HUDEP-2 (cell line): ENCODE results near the gene NCAN.
"Not testable (repeated sequence)": the region's sequence is repeated elsewhere in the genome, so short reads cannot be mapped to it uniquely, and the experiment has no call there.

Experiments used
- DNase-seq, 76 experiments: peaks; one replicate each; lab custom pipeline; 2025; ENCODE audit not compliant: unreplicated experiment in 76 of 76; lab: John Stamatoyannopoulos, UW

NCAN gene

DNA sequence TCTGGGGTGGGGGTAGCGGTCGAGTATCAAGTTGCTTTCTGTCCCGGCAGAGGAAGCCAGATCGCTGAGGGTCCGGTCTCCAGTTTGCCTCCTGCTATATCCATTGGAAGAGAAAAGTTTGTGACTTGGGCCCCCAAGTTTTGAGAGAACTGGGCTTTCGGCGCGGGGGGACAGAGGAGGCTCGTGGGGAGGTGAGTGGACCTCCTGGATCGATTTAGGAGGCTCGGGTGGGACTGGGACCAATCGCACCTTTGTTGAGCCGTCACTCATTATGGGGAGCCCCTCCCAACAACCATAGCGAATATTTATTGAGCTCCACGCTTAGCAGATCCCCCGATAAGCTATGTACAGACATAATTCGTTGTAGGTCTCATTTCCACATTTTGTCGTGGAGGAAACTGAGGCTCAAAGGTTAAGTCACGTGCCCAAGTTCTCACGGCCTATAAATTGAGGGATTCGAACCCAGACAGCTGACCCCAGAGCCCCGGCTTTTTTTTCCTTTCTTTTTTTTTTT is 18.8 kb upstream of the NCAN start:
- peak in 20 of 76 experiments; percentile 27 to 66 (median 54) for DNase-seq

DNA sequence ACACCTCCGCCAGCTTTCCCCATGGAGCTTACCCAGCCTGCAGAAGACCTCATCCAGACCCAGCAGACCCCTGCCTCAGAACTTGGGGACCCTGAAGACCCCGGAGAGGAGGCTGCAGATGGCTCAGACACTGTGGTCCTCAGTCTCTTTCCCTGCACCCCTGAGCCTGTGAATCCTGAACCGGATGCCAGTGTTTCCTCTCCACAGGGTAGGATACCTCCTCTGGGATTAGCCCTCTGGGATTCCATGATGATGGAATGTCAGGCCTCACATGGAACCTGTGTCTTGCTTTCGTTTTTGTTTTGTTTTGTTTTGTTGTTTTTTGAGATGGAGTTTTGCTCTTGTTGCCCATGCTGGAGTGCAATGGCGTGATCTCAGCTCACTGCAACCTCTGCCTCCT is 17.8 kb upstream of the NCAN start:
- DNase-seq = no peak

GRCh38 chr19:19201697-19202630 is 9.8 kb upstream of the NCAN start:
- DNase-seq = no peak

DNA sequence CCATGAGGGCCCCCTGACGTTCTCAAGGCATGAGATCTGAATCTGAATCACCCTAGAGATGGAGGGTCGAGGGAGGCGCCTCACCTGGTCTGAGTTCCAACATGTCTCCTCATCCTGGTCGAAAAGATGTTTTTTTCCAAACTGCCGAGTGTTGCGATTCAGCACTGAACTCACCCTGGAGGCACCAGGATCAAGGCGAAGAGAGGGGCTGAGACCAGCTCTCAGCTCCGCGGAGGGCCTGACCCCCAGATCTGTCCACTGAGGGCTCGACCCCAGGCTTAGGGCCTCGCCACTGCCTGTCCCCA is 9.1 kb upstream of the NCAN start:
- DNase-seq = peak in 2 of 76 experiments; percentile 16 to 69

DNA sequence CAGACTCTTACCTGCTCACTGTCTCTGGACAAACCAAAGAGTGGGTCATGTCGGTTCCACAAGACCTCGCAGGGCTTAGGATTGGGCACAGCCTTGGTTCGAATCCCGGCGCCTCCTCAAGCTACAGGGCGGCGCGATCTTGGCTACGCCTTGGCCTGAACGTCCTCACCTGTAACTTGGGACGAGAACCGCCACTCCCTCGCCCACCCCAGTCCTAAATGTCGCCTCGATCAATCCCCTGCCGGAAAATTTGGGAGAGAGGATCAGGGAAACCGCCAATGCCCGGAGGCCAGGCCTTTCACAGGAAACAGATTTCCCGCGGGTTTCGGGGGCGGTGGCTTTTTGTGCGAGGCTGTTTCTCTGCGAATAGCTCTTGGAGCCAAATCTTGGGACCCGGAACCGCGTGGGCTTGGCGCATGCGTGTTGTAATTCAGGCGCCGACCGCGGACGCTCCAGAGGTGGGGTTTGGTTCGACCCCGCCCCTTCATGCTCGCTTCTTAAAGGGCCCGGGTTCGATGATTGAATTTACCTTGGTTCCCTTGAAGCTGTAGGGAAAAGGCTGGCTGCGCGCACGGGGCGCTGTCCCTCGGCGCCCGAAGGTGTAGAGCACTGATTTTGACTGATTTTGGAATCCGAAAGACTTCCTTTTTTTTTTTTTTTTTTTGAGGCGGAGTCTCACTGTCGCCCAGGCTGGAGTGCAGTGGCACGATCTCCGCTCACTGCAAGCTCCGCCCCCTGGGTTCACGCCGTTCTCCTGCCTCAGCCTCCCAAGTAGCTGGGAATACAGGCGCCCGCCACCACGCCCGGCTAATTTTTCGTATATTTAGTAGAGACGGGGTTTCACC is 8.5 kb upstream of the NCAN start, which contains the start of gene NR2C2AP:
Gene NR2C2AP (minus strand): TSS at position 403 of the 845 bp plus-strand sequence. CDS start 354 bp downstream, at position 49.
- DNase-seq = peak in 75 of 76 experiments; percentile 70 to 97 (median 92)

DNA sequence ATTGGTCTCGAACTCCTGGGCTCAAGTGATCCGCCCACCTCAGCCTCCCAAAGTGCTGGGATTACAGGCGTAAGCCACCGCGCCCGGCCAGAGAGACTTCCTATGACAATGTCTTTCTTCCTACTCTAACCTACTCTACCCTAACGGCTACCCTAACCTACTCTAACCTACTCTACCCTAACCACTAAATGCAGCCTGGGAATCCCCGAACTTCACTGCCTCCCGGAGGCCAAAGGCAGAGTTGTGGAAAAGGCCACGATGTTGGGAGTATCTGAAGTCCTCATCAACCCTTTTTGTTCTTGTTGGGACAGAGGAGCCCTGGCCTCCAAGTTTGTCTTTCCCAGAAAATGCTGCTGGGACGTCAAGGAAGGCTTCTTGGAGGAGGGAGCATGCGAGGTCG is 7.6 kb upstream of the NCAN start:
- DNase-seq = no peak

GRCh38 chr19:19205416-19206410 is 6.0 kb upstream of the NCAN start:
- DNase-seq = no peak

GRCh38 chr19:19206938-19207337 is 4.8 kb upstream of the NCAN start:
- DNase-seq = no peak

GRCh38 chr19:19207637-19208572 is 3.9 kb upstream of the NCAN start:
- peak in 58 of 76 experiments; percentile 20 to 82 (median 52) for DNase-seq

DNA sequence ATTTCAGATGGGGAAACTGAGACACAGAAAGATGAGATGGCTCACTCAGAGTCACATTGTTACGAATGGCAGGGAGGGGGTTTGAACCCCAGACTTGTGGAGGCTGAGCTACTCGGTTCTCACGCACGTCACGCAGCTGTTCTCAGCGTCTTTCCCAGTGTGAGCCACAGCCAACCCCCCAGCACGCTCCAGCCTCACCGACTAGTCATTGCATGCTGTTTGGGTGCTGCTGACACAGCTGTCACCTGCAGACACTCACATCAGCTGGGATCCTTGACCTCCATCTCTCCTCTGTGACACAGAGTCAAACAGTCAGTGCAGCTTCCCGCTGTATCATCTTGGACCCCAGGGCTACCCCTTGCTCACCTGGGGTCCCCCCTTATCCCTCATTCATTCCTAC is 2.4 kb upstream of the NCAN start:
- no peak for DNase-seq

GRCh38 chr19:19212916-19213315 is 1.2 kb downstream of the NCAN start:
- DNase-seq = no peak

- DNase-seq = no peak
These were observed 1.8 kb downstream of the NCAN start for GRCh38 chr19:19213426-19214158.

DNA sequence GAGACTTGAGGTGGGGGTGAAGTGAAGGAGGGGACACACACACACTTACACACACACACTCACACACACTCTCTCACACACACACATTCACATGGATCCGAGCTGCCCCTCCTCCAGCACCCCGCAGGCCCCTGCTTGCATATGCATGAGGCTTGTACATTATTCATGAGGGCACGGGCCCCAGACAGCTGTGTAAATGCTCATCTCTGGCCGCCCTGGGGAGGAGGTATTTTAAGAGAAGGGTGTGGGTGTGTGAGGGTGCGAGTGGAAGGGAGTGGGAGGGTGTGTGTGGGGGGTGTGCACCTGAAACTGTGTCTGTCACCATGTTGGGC is 2.4 kb downstream of the NCAN start:
- DNase-seq = no peak

DNA sequence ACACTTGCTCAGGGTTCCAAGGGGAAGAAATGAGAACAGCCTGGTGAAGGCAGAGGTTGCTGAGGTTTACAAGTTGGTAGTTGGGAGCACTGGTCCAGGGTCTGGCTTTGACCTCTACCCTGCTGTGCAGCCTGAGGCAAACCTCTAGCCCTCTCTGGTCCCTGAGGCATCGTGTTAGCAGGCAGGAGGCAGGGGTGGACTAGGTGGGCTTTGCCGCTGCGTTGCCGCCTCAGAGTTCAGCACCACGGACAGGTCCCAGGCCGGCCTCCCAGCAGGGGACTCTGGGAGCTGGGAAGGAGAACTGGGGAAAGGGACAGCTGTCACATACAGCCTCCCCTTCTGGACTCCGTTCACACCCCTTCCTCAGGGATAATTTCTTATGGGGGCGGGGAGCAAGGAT is 3.1 kb downstream of the NCAN start:
- DNase-seq = peak in 47 of 76 experiments; percentile 7 to 68 (median 41)

DNA sequence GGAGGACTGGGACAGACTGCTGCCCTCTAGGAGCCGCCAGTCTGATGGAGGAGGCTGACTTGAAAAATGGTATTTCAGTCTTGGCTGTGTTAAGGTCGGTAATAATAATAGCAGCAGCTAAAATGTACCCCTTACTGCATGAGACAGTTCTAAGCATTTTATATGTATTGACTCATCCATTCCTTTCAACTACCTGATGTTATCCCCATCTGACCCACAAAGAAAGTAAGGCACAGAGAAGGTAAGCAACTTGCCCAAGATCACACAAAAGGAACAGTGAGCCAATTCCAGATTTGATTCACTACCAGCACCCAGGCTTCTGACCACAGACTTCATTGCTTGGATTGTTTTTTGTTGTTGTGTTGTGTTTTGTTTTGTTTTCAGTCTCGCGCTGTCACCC is 4.0 kb downstream of the NCAN start:
- DNase-seq = no peak

DNA sequence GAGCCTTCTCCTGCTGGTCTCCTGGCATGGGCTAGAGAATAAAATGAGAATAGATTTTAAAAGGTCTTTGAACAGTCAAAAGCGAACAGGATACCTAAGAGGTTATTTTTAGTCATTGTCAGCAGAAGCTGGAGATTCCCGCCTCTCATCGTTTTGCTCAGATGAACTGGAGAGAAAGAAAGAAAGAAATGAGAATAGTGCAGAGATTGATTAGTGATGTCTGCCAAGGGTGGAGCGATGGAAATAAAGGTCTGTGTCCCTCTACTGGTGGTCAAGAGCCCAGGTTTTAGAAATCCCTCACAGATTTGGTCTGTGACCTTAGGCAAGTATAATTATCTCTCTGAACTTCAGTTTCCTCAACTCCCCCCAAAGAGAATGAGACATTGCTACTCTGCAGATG is 5.3 kb downstream of the NCAN start:
- peak in 10 of 76 experiments; percentile 15 to 48 (median 27) for DNase-seq

DNA sequence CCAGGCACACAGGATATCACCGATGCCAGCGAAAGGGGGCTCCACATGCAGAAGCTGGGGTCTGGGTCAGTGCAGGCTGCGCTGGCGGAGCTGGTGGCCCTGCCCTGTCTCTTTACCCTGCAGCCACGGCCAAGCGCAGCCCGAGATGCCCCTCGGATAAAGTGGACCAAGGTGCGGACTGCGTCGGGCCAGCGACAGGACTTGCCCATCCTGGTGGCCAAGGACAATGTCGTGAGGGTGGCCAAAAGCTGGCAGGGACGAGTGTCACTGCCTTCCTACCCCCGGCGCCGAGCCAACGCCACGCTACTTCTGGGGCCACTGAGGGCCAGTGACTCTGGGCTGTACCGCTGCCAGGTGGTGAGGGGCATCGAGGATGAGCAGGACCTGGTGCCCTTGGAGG is 7.2 kb downstream of the NCAN start:
- DNase-seq = no peak

GRCh38 chr19:19221000-19221399 is 9.2 kb downstream of the NCAN start:
- DNase-seq = not testable (repeated sequence)
